Smooth muscle cell of the umbilical artery (primary cell): ENCODE data around the gene WDR45. TPM values are rescaled to one million over a fixed set of nuclear protein-coding genes. Genes with fewer than 3 reads are reported as not detected.

Experiments used
- total RNA-seq: library from RNA; depleted of rRNA; stranded (reverse); fragments of >200 nt; gene quantifications from 2 replicates; pipeline ENCODE4 v1.2.3, GENCODE V29; 2014

Gene WDR45
- 20.5 and 21.2 TPM in 2 replicates for total RNA-seq

GRCh38 chrX:49079489-49080428, at the start of gene WDR45:
WDR45 (minus strand) TSS chrX:49079887; CDS start chrX:49078095, 1,792 bp downstream.

GRCh38 chrX:49073601-49074575, 5.8 kb downstream of the WDR45 start, which contains the start of gene PRAF2:
PRAF2 (minus strand) TSS chrX:49074002; CDS start chrX:49073987, 15 bp downstream.

GRCh38 chrX:49058794-49059193, 20.9 kb downstream of the WDR45 start, which contains the start of gene CCDC120:
CCDC120 (plus strand) TSS chrX:49058999; CDS start chrX:49062042, 3,043 bp downstream.

GRCh38 chrX:49043220-49043986, 36.3 kb downstream of the WDR45 start, which contains the start of gene TFE3:
TFE3 (minus strand) TSS chrX:49043357; CDS start chrX:49043226, 131 bp downstream.

Other genes starting within 250 kb of the WDR45 start
- gene PCSK1N, start 244.3 kb downstream of the WDR45 start, total RNA-seq: 1.1 and 1.2 TPM in 2 replicates
- gene TIMM17B, start 182.1 kb downstream of the WDR45 start, total RNA-seq: 27.3 and 34.1 TPM in 2 replicates
- gene PQBP1, start 182.0 kb downstream of the WDR45 start, total RNA-seq: 25.8 and 29.2 TPM in 2 replicates
- gene SLC35A2, start 168.2 kb downstream of the WDR45 start, total RNA-seq: 14.3 and 25.7 TPM in 2 replicates
- 6.8 and 9.5 TPM in 2 replicates for gene PIM2, start 160.9 kb downstream of the WDR45 start, total RNA-seq
- 38.0 and 50.4 TPM in 2 replicates for gene OTUD5, start 122.3 kb downstream of the WDR45 start, total RNA-seq
- gene KCND1, start 108.0 kb downstream of the WDR45 start, total RNA-seq: 0.89 and 2.6 TPM in 2 replicates
- 21.1 and 28.7 TPM in 2 replicates for gene GRIPAP1, start 77.6 kb downstream of the WDR45 start, total RNA-seq
- gene TFE3, start 36.5 kb downstream of the WDR45 start, total RNA-seq: 25.8 and 55.0 TPM in 2 replicates
- gene CCDC120, start 20.9 kb downstream of the WDR45 start, total RNA-seq: 0.30 and 0.65 TPM in 2 replicates
- 10.4 and 19.3 TPM in 2 replicates for gene PRAF2, start 5.9 kb downstream of the WDR45 start, total RNA-seq
- 13.7 and 18.1 TPM in 2 replicates for gene GPKOW, start 43.8 kb upstream of the WDR45 start, total RNA-seq
- 0.55 and 2.7 TPM in 2 replicates for gene MAGIX, start 82.9 kb upstream of the WDR45 start, total RNA-seq
- gene PLP2, start 92.0 kb upstream of the WDR45 start, total RNA-seq: 4.8 and 10.5 TPM in 2 replicates
- gene PRICKLE3, start 106.5 kb upstream of the WDR45 start, total RNA-seq: 9.8 and 14.8 TPM in 2 replicates
- gene SYP, start 120.3 kb upstream of the WDR45 start, total RNA-seq: 0.30 and 0.32 TPM in 2 replicates
- gene CACNA1F, start 153.5 kb upstream of the WDR45 start, total RNA-seq: not detected in 2 replicates
- 7.1 and 9.6 TPM in 2 replicates for gene CCDC22, start 155.6 kb upstream of the WDR45 start, total RNA-seq
- gene FOXP3, start 184.8 kb upstream of the WDR45 start, total RNA-seq: 0.05 TPM in 1 of 2 replicates, not detected in the other
- 6.1 and 7.1 TPM in 2 replicates for gene PPP1R3F, start 189.9 kb upstream of the WDR45 start, total RNA-seq
- not detected in 2 replicates for gene GAGE10, start 223.8 kb upstream of the WDR45 start, total RNA-seq
- not detected in 2 replicates for gene GAGE12J, start 242.2 kb upstream of the WDR45 start, total RNA-seq